Suppressor macrophage treated with lipopolysaccharide for 1 hour (primary cell): ENCODE results near the gene INSL3.
"Not testable (repeated sequence)": the region's sequence is repeated elsewhere in the genome, so short reads cannot be mapped to it uniquely, and the experiment has no call there.

Experiments used
- DNase-seq, 3 donors: peaks; one replicate each; pipeline ENCODE4 v3.0.0-alpha.2; 2020 to 2022

Gene INSL3

DNA sequence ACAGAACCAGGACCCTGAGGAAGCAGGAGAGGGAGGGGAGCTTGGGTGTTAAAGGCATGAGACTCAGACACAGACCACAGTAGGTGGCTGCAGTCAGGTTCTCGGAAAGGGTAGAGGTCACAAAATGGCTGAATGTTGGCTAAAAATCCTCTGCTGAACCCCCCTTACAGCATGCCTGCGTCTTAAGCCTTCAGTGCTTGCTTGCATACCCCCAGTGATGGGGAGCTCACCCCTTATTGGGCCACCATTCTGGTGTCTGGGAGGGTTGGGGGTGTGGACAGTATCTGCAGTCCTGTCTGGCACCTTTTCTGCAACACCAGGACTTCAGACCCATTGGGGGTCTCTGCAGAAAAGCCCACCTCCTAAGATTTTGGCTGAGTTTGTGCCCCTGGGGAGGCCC, 40.5 kb downstream of the INSL3 start:
- no peak for DNase-seq

DNA sequence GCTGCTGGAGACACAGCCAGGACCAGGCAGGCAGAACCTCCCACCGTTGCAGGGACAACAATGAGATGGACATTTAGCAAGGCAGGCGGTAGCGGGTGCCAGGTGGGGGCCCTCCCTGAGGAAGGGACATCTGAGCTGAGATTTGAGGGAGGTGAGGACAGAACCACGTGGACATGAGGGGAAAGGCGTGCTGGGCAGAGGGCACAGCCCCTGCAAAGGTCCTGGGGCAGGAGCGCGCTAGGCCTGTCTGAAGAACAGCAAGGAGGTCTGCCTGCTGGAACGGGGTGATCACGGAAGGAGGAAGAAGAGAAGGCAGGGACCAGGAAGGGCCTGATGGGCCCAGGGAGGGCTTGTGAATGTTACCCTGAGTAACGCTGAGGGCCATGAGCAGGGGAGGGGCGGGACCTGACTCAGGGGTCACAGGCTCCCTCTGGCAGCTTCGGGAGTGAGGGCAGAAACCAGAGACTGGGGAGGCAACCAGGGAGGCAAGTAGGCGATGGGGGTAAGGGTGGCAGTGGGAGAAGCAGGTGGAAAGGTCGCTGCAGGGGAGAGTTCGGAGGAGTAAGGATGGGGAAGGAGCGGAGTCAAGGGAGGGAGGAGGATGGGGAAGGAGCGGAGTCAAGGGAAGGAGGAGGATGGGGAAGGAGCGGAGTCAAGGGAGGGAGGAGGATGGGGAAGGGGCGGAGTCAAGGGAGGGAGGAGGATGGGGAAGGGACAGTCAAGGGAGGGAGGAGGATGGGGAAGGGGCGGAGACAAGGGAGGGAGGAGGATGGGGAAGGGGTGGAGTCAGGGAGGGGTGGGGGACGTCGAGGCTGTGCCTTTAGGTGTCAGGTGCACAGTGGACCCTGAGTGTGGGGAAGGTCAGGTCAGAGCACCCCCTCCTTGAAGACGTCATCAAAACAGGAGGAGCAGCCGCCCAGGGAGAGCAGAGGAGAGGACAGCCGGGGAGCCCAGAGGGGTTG, 42.1 kb downstream of the INSL3 start:
- DNase-seq = peak; percentile 77 to 94 (median 83)

DNA sequence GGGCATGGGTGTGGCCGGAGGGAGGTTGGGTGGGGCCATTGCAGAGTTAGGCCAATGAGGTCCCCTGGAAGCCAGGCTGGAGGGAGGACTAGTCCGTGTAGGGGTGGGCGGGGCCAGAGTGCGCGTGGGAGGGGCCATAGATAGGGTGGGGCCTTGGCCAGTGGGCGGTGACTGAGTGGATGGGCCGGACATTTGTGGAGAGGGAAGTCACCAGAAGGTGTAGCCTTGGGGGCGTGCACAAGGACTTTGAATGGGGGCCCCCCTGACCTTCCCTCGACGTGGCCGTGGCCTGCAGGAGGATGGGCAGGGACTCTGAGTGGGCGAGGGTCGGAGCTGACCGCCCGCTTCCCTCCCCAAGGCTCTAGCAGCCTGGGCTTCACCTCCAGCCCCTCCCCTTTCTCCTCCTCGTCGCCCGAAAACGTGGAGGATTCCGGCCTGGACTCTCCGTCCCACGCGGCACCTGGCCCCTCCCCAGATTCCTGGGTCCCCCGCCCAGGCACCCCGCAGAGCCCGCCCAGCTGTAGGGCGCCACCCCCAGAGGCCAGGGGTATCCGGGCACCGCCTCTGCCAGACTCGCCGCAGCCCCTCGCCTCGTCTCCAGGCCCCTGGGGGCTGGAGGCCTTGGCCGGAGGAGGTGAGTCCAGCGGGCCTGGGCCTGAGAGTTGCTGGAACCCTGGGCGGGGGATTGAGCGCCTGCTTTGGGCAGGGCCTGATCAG, 42.9 kb downstream of the INSL3 start:
- DNase-seq = peak; percentile 84 to 94 (median 88)

DNA sequence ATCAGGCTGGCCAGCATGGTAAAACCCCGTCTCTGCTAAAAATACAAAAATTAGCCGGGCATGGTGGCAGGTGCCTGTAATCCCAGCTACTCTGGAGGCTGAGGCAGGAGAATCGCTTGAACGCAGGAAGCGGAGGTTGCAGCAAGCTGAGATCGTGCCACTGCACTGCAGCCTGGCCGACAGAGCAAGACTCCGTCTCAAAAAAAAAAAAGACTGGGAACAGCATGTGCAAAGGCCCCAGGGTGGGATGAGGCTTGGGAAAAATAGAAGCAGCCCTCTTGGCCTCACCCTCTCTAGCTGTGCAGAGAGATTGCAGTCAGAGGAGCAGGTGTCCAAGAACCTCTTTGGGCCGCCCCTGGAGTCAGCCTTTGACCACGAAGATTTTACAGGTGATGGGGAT, 43.5 kb downstream of the INSL3 start:
- DNase-seq = not testable (repeated sequence)

DNA sequence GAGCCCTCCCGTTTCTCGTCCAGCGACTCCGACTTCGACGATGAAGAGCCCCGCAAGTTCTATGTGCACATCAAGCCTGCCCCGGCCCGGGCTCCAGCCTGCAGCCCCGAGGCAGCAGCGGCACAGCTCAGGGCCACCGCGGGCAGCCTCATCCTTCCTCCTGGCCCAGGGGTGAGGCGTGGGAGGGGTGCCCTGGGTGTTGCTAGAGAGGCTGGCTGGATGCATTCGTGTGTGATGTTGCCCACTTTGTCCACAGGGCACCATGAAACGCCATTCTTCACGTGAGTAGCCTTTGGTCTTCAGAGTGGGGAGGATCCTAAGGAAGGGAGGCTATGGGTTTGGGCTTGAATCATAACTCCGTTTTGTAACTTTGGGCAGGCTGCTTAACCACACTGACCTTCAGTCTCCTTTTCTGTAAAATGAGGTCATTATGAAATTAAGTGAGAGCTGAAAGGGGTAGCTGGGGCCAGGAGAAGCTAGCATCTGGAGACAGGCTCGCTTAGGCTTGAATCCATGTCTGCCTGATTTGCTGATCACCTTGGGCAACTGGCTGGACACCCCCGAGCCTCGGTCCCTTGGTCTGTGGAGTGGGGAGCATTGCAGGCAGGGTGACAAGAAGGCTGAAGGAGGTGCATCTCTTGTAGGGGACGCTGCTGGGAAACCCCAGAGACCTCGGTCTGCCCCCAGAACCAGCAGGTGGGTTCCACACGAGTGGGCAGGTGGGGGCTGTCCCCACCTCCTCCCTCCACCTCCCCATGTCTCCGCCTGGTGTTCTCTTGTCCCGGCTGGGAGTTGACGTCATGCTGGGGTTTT, 45.1 kb downstream of the INSL3 start:
- DNase-seq = peak; percentile 75 to 86 (median 85)

DNA sequence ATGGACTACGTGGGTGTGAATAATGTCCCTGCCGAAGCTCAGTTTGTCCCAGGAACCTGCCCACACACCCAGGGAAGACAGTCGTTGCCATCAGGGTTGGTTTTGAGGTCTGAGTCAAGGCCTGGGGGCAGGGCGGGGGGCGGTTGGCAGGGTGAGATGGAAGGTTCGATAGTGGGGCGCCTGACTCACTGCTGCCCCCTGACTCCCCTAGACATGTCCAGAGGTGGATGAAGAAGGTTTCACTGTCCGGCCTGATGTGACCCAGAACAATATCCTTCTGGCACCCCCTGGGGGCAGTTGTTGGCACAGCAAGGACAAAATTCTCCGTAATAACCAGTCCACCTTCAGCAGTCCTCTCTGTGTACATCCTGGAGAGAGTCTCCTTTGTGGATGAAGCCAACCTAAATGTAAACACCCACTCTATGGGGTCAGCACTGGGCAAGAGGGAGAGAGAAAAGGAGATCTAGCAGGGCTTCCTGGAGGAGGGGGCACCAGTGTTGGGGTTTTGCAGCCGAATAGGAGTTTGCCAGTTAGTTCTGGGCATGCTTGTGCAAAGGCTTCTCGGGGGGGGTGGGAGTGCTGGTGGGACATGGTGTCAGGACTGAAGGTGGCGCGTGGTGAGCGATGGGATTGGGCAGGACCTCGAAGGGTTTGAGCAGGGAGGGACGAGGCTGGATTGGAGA, 45.9 kb downstream of the INSL3 start:
- peak; percentile 51 to 66 (median 64) for DNase-seq

DNA sequence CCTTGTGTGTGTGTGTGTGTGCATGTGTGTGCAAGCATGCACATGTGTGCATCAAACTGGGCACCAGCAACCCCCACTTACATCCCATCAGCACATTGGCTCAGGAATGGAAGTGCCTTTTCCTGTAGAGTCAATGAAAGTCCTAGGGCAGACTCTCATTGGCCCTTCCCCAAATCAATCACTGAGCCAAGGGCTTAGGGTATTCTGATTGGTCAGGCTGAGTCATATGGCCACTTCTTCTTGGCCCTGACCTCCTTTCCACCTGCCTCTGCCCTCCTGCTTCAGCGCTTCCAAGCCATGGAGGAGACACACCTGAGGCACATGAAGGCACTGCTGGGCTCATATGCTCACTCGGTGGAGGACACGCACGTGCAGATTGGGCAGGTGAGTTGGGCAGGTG, 49.1 kb downstream of the INSL3 start:
- peak in 2 of 3 donors; percentile 48 to 55 for DNase-seq

DNA sequence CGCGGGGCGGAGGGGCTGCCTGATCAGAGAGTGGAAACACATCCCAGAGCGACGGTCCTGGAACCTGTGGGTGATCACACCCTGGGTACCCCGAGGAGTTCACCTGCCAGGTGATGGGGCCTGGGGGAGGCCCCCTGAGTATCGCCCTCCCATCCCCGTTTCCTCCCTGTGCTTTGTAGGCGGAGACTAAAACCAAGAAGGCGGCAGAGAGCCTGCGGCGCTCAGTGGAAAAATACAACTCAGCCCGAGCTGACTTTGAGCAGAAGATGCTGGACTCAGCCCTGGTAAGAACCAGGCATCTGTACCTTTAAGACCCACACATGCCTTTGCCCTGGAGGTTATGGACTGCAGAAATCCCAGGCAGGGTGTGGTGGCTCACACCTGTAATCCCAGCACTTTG, 50.7 kb downstream of the INSL3 start:
- DNase-seq = no peak

DNA sequence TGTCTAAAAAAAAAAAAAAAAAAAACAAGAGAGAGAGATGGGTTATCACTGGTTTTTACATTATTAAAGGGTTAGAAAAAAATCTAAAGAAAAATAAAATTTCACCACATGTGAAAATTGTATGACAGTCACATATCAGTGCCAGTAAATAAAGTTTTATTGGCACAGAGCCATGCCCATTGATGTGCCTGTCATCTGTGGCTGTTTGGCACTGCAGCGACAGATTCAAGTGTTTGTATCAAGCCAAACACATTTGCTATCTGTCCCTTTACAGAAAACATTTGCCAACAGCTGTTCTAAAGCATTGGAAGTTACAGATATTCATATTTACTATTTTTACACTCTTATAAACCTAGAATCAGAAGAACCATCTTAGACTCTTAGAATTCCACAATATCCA, 53.8 kb downstream of the INSL3 start:
- DNase-seq = no peak

DNA sequence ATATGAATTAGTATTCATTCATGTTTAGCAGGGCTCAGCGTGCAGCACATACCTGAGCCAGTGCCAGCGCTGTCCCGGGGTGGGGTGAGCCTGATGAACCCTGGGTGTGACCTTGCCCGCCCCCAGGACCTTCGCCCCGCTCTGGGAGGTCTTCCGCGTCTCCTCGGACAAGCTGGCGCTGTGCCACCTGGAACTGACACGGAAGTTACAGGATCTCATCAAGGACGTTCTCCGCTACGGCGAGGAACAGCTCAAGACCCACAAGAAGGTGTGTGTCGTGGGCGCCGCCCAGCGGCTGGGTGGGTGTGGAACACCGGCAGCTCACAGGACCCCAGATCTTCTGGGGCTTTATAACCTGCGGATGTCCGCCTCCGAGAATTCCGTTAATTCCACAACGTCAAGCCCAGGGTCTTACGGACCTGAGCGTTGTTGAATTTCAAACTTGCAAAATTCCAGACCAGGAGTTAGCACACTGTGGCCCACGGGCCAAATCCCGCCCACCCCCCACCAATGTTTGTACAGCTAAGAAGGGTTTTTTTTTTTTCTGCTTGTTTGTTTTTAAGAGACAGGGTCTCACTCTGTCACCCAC, 54.7 kb downstream of the INSL3 start:
- DNase-seq = peak; percentile 82 to 90 (median 84)
